Activated T-cell treated with anti-CD3 and anti-CD28 coated beads, Interleukin-2, amount 50 U/mL, for 24 hours (primary cell): Measurements from ENCODE around the gene NGRN.

ENCODE experiments used
- DNase-seq: peaks from one replicate; pipeline ENCODE4 v3.0.0-alpha.2; 2020
- H3K27ac Mint-ChIP-seq: 2 replicates; pipeline ENCODE4 v1.8.0; 2020; ENCODE audit warnings: mild to moderate bottlenecking, mixed read lengths
- H3K27me3 Mint-ChIP-seq: 2 replicates; pipeline ENCODE4 v1.8.0; 2020; ENCODE audit warnings: mixed read lengths
- H3K36me3 Mint-ChIP-seq: 2 replicates; pipeline ENCODE4 v1.8.0; 2020; ENCODE audit warnings: low read depth, mixed read lengths
- H3K4me1 Mint-ChIP-seq: 2 replicates; pipeline ENCODE4 v1.8.0; 2020; ENCODE audit warnings: low read depth, mixed read lengths
- H3K4me3 Mint-ChIP-seq: 2 replicates; pipeline ENCODE4 v1.8.0; 2020; ENCODE audit warnings: mild to moderate bottlenecking, moderate library complexity, mixed read lengths
- H3K9me3 Mint-ChIP-seq: 2 replicates; pipeline ENCODE4 v1.8.0; 2020; ENCODE audit warnings: mixed read lengths

NGRN gene

DNA sequence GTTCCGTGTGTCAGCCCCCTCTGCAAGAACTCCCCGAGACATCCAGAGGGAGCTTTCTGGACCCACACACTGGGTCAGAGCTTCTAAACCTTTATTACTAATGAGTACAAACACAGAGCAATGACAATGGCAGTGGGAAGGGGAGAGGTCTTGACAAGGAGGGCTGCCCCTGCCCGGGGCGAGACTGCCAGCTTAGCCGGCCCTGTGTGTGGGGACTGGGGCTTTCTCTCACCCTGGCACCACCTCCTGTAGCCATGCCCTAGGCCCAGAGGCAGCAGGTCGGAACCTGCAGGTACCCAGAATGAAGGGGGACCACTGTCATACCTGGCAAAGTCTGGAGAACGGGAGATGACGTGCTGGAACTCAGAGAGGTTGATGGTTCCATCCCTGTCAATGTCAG is 34.9 kb upstream of the NGRN start:
- Mint-ChIP-seq H3K4me1 (peaks cover 48% of the 10 kb centered on the region), H3K9me3 (no peaks in the 10 kb centered on the region), H3K4me3 (peak overlapping the region; percentile 94), H3K36me3 (peaks cover 69% of the 10 kb centered on the region), H3K27ac (peak overlapping the region; percentile 97), H3K27me3 (no peaks in the 10 kb centered on the region)
- DNase-seq, result no peak

DNA sequence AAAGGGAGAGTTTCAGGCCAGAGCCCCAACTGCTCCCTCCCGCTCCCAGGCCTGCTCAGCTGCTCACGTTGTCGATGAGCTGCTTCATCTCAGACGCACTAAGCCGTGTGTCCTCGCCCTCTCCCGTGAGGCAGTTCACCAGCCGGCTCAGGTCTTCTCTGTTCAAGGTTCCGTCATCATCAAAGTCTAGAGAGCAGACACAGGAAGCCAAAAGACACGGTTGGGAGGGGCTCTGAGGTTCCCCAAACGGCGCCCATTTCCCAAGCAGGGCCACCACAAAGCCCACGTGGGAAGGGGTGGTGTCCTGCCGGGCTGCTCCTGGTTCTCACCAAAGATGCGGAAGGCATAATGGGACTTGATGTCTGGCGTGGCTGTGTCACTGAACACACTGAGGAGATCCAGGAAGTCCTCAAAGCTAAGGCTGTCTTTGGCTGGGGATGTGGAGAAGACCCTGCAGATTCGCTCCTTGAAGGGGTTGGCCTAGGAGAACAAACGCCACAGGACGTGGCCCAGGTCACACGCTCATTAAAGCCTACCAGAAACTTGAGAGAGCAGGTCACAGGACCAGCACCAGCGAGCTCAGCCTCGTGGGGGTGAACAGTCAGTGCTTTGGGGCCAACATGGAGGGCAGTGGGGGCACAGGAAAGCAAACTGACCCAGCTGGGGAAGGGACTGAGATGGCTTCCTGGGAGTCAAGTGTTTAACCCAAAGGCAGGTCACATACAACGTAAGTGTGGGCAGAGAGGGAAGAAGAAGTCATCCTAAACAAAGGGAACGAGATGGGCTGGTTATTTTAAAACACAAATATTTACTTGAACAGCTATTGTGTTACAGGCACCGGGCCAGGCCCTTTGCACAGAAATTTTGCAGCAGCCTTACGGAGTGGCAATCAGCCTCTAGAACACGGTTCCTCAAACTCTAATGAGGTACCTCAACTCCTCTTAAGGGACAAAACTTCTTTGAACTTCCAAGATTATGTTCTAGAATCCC is 34.1 kb upstream of the NGRN start:
- H3K36me3 Mint-ChIP-seq, result peaks cover 72% of the 10 kb centered on the region
- DNase-seq, result peak; percentile 72
- no peaks in the 10 kb centered on the region for H3K27me3 Mint-ChIP-seq
- H3K4me1 Mint-ChIP-seq, result peaks cover 50% of the 10 kb centered on the region
- peak overlapping the region; percentile 94 for H3K4me3 Mint-ChIP-seq
- H3K27ac Mint-ChIP-seq, result peak overlapping the region; percentile 97
- no peaks in the 10 kb centered on the region for H3K9me3 Mint-ChIP-seq

DNA sequence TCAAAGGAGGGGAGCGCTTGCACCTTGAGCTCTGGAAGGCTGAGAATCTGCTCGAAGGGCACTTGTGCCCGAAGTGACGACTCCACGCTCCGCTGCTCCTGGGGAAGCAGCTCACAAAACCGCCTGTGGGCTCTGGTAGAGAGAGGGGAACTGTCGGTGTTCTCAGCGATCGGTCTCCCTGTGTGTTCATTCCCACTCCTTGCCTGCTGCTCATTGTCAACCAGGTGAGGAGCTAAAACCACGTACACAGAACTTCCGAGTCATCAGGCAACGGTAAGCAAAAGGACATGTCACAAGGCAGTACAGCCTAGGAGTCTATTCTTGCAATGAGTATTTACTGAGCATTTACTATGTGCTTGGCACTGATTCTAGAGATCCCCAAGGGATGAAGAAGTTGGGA is 33.3 kb upstream of the NGRN start:
- no peaks in the 10 kb centered on the region for H3K9me3 Mint-ChIP-seq
- H3K27me3 Mint-ChIP-seq, result no peaks in the 10 kb centered on the region
- DNase-seq, result no peak
- H3K27ac Mint-ChIP-seq, result peak overlapping the region; percentile 97
- peak overlapping the region; percentile 94 for H3K4me3 Mint-ChIP-seq
- H3K36me3 Mint-ChIP-seq, result peaks cover 72% of the 10 kb centered on the region
- peaks cover 50% of the 10 kb centered on the region for H3K4me1 Mint-ChIP-seq

DNA sequence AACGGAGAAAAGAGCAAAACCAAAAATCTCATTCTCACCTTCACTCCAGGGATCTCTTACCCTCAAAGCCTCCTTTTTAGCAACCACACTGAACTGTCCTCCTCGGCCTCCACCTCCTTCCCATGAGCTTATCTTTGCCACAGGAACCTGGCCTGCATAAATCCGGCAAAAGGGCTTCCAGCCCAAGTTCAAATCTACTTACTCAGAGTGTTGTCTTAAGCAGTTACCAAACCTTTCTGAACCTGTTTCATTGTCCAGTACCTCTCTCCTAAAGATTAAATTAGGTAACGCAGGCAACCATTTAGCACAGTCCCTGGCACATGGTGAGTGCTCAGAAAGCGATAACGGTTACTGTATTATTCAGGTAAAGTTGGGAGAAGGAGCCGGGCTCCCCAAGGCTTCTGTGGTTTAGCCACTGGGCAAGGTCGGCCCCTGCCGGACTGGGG is 32.5 kb upstream of the NGRN start:
- Mint-ChIP-seq H3K9me3 (no peaks in the 10 kb centered on the region), H3K4me1 (peaks cover 50% of the 10 kb centered on the region), H3K4me3 (peak overlapping the region; percentile 94), H3K36me3 (peaks cover 75% of the 10 kb centered on the region), H3K27me3 (no peaks in the 10 kb centered on the region), H3K27ac (peak overlapping the region; percentile 97)
- DNase-seq, result no peak

DNA sequence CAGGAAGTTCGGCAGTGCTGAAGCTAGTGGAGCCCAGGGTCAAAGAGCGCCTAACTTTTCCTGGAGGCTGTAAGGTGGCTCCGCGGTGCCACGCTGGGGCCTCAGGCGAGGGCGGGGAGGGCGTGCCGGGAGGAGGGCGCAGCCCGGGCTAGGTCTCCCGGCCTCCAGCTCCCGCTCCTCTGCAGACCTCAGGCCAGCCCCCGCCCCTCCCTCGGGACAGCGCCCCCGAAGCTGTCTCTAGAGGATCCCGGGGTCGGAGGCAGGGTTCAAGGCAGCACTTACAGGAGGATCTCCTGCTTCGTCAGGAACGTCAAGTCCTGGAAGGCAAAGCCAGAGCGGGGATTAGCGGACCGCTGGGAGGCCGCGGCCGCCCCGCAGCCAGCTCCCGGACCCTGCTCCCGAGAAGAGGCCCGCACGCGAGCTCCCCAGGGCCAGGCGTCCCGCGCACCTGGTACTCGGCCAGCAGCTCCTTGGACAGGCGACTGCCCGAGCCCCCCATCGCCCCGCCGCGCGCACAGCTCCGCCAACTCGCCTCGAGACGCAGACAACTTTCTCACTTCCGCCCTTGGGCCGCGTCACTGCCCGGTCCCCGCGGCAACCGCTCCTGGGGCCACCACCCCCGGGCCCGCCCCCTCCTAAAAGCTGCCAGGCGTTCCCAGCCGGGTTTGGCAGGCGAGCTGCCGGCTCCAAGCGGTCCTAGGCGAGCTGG is 31.9 kb upstream of the NGRN start, which contains the start of gene CIB1:
Gene CIB1, minus strand, starts transcription at position 555 of the 709 bp plus-strand sequence. Its CDS starts 56 bp downstream, at position 499.
- Mint-ChIP-seq H3K27me3 (no peaks in the 10 kb centered on the region), H3K36me3 (peaks cover 76% of the 10 kb centered on the region), H3K27ac (peak within 1 kb of the TSS; percentile 97), H3K4me1 (peaks cover 55% of the 10 kb centered on the region), H3K4me3 (peak within 1 kb of the TSS; percentile 94), H3K9me3 (no peaks in the 10 kb centered on the region)
- DNase-seq, result peak; percentile 97

DNA sequence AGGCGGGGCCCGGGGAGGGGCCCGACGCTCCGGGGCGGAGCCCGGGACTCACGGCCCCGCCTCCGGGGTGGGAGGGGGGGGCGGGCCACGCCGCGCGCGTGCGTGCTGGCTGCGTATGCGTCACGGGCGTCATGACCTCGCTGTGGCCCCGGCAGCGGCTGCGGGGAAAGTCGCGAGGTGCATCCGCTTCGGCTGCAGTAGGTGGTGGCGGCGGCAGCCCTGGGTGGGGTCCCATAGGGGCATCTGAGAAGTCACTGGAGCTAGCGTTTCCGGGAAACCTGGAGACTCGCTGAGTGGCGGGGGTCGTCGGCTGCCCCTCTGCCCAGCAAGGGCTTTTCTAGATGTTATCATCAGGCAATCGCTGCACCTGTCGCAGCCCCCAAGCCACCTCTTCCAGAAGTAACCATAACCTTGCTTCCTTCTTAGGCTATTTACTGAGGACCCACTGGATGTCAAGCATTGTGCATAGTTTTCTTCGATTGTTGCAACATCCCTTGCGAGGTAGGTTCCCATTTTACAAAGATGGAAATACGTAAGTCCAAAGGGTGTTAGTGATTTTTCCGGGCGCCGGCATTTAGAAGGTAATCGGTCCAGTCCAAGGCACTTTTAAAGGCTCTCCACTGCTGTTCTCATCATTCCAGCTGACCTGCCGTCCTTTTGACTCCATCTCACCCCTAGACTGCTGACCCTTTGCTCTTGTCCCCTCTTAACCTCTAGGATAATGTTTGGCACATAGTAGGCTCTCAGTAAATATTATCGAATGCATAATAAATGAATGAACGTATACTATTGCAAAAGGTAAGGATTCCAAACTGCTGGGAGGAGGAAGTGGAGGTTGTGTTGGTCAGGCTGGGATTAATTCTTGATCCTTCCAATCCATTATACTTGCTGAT is 31.1 kb upstream of the NGRN start, which contains the start of gene GDPGP1:
Gene GDPGP1, plus strand, starts transcription at position 114 of the 893 bp plus-strand sequence. CDS start 6,700 bp downstream, outside the sequence.
- no peak for DNase-seq
- H3K9me3 Mint-ChIP-seq, result no peaks in the 10 kb centered on the region

DNA sequence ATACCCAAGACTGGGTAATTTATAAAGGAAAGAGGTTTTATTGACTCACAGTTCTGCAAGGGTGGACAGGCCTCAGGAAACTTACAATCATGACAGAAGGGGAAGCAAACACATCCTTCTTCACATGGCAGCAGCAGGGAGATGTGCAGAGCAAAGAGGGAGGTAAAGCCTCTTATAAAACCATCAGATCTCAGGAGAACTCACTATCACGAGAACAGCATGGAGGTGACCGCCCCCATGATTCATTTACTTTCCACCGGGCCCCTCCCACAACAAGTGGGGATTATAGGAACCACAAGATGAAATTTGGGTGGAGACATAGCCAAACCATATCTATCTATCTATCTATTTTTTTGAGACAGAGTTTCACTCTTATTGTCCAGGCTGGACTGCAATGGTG is 26.1 kb upstream of the NGRN start:
- no peak overlapping the region for H3K4me3 Mint-ChIP-seq
- no peak for DNase-seq
- no peaks in the 10 kb centered on the region for H3K9me3 Mint-ChIP-seq
- H3K27me3 Mint-ChIP-seq, result no peaks in the 10 kb centered on the region
- H3K27ac Mint-ChIP-seq, result peak overlapping the region; percentile 9
- peaks cover 25% of the 10 kb centered on the region for H3K4me1 Mint-ChIP-seq
- peaks cover 51% of the 10 kb centered on the region for H3K36me3 Mint-ChIP-seq

More for the DNA sequence above, 31.1 kb upstream of the NGRN start, which contains the start of gene GDPGP1:
- Mint-ChIP-seq H3K27me3 (no peaks in the 10 kb centered on the region), H3K4me3 (peak within 1 kb of the TSS; percentile 94), H3K27ac (peak within 1 kb of the TSS; percentile 97), H3K4me1 (peaks cover 57% of the 10 kb centered on the region), H3K36me3 (peaks cover 75% of the 10 kb centered on the region)

DNA sequence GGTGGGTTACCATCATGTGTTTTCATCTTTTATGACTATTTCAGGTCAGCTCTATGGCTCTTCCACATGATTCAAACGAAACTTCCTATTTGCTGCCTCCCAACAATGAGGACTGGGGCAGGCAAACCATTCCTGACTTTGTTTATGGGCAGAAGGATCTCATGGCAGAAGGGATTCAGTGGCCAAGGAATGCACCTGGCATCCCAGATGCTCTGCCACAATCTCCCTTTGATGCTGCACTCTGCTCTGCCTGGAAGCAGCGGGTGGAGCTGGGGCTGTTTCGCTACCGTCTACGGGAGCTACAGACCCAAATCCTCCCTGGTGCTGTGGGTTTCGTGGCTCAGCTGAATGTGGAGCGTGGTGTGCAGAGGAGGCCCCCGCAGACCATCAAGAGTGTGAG is 24.6 kb upstream of the NGRN start:
- DNase-seq, result no peak
- no peak overlapping the region for H3K4me3 Mint-ChIP-seq
- peaks cover 16% of the 10 kb centered on the region for H3K4me1 Mint-ChIP-seq
- no peak overlapping the region for H3K27ac Mint-ChIP-seq
- no peaks in the 10 kb centered on the region for H3K9me3 Mint-ChIP-seq
- peaks cover 45% of the 10 kb centered on the region for H3K36me3 Mint-ChIP-seq
- no peaks in the 10 kb centered on the region for H3K27me3 Mint-ChIP-seq

DNA sequence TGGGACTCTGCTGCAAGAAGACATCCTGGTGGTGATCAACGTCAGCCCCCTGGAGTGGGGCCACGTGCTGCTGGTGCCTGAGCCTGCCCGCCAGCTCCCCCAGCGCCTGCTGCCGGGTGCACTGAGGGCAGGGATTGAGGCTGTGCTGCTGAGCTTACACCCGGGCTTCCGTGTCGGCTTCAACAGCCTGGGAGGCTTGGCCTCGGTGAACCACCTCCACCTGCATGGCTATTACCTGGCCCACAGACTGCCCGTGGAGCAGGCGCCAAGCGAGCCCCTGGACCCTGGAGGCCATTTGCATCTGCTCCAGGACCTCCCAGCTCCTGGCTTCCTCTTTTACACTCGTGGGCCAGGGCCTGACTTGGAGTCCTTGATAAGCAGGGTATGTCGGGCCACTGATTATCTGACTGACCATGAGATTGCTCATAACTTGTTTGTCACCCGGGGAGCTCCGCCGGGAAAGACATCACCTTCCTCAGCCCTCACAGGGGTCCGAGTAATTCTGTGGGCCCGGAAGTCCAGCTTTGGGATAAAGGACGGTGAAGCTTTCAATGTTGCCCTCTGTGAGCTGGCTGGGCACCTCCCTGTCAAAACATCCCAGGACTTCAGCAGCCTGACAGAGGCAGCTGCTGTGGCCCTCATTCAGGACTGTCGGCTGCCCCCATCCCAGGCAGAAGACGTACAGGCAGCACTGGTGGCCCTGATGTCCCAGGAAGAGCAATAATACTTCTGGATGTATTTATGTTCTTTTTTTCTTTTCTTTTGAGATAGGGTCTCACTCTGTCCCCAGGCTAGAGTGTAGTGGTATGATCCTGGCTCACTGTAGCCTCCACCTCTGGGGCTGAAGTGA is 23.9 kb upstream of the NGRN start:
- H3K36me3 Mint-ChIP-seq, result peaks cover 38% of the 10 kb centered on the region
- H3K27me3 Mint-ChIP-seq, result no peaks in the 10 kb centered on the region
- no peak for DNase-seq
- no peaks in the 10 kb centered on the region for H3K9me3 Mint-ChIP-seq
- no peak overlapping the region for H3K4me3 Mint-ChIP-seq
- peaks cover 14% of the 10 kb centered on the region for H3K4me1 Mint-ChIP-seq
- peak overlapping the region; percentile 44 for H3K27ac Mint-ChIP-seq

DNA sequence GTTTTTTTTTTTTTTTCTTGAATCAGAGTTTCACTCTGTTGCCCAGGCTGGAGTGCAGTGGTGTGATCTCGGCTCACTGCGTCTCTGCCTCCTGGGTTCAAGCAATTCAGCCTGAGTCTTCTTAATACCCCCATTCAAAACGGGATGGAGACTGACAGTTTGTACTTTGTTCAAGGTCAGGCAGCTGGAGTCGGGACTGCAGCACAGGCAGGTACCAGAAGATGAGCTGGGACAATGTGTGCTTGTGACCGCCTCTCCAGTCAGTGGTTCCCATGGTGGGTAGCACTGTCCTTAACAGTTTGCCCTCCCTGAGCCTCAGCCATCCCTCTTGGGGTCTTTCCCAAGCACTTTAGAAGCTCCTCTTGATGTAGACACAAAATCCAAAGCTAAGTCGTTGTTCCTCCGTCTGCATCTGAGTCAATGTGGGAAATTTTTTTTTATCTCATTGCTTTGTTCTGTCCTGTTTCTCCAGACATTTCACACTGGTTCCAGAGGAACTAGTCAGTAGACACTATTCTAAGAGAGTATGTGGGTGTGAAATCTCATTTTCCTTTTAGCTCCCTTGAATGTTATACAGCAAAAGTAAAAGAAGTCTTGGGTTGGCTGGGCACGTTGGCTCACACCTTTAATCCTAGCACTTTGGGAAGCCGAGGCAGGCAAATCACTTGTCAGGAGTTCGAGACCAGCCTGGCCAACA is 21.4 kb upstream of the NGRN start:
- Mint-ChIP-seq H3K36me3 (peaks cover 21% of the 10 kb centered on the region), H3K27me3 (no peaks in the 10 kb centered on the region), H3K9me3 (no peaks in the 10 kb centered on the region), H3K27ac (no peak overlapping the region), H3K4me3 (no peak overlapping the region), H3K4me1 (peaks cover 10% of the 10 kb centered on the region)
- no peak for DNase-seq

DNA sequence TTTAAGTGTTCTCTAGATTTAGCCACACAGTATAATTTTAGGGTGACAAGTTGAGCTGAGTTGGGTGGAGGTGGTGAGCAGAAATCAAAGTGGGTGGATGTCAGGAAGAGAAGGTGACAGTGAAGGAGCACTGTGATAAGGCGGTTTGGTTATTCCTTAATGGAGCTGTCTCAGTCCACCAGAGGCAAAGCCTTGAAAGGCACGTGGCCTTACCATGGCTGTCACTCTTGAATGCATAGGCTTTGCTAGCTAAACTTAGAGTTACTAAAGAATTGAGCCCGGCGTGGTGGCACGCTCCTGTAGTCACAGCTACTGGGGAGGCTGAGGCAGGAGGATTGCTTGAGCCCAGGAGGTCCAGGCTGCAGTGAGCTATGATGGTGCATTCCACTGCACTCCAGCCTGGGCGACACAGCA is 16.7 kb upstream of the NGRN start:
- Mint-ChIP-seq H3K4me1 (peaks cover 17% of the 10 kb centered on the region), H3K27me3 (peaks cover 3% of the 10 kb centered on the region), H3K4me3 (peak overlapping the region; percentile 65), H3K9me3 (no peaks in the 10 kb centered on the region), H3K27ac (peak overlapping the region; percentile 26), H3K36me3 (no peaks in the 10 kb centered on the region)
- DNase-seq, result no peak

DNA sequence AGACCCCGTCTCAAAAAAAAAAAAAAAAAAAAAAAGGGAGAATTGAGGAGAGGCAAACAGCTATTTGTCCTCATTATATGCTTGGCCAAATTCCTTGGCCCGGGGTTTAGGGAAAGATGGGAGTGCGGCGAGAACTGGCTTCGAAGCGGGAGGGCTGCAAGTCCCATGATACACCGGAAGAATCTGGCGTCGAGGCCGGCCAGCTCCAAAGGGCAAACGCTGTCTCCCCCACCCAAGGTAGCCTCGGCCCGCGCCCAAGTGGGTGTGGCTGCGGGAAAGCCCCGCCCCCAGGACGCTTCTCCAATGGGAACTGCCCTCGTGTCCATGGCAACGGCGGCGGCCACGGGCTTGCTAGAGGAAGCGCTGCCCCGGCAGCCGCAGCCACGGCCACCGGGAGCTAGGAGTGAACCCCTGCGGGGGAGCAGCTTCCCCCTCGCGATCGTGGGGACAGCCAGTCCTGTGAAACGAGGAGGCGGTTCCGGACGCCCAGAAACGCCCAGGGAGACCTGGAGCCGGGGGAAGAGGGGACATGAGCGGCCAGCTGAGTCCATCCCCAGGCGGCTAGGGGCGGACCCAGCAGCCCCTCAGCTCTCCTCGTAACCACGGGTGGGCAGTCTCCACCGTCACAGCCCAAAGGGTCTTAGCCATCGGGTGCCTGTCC is 16.1 kb upstream of the NGRN start, which contains the start of gene TTLL13:
Gene TTLL13, plus strand, starts transcription at position 354 of the 661 bp plus-strand sequence. CDS start 1,075 bp downstream, outside the sequence.
- DNase-seq, result peak; percentile 80
- Mint-ChIP-seq H3K36me3 (no peaks in the 10 kb centered on the region), H3K4me3 (peak within 1 kb of the TSS; percentile 65), H3K4me1 (peaks cover 17% of the 10 kb centered on the region), H3K9me3 (no peaks in the 10 kb centered on the region), H3K27ac (peak within 1 kb of the TSS; percentile 26), H3K27me3 (peaks cover 3% of the 10 kb centered on the region)
